ENCODE results near the gene RAB26.

GRCh38 chr16:2148714-2149629 lies 547 bp downstream of the RAB26 start:
- 0 out of 2 replicates have a peak, but pooled peaks have one; percentile 50 for TF ChIP-seq CTCF (tag by site-specific recombination; IDR thresholded peaks at IDR 0.05)
- TF ChIP-seq ZNF23 (tag by site-specific recombination; IDR thresholded peaks at IDR 0.05; ENCODE audit: borderline replicate concordance) = no peak
- no peak for TF ChIP-seq ZNF792 (tag by site-specific recombination; IDR thresholded peaks at IDR 0.05)
- no peak for TF ChIP-seq ZNF274 (IDR thresholded peaks at IDR 0.05; ENCODE audit: low read length)
- TF ChIP-seq ZNF274 (tag by site-specific recombination; IDR thresholded peaks at IDR 0.05; ENCODE audit: borderline replicate concordance) = no peak
- TF ChIP-seq TRIM28 (IDR thresholded peaks at IDR 0.05; ENCODE audit: borderline replicate concordance, low read length) = no peak
- 0 out of 2 replicates have a peak, but pooled peaks have one; percentile 16 for TF ChIP-seq ZNF660 (tag by site-specific recombination; IDR thresholded peaks at IDR 0.05)
- peak; percentile 80 for TF ChIP-seq PATZ1 (tag by site-specific recombination; IDR thresholded peaks at IDR 0.05)
- TF ChIP-seq ZBTB49 (tag by site-specific recombination; IDR thresholded peaks at IDR 0.05; ENCODE audit: low read depth) = no peak
- TF ChIP-seq ZNF114 (tag by site-specific recombination; IDR thresholded peaks at IDR 0.05) = no peak
- TF ChIP-seq, protein P1, sequence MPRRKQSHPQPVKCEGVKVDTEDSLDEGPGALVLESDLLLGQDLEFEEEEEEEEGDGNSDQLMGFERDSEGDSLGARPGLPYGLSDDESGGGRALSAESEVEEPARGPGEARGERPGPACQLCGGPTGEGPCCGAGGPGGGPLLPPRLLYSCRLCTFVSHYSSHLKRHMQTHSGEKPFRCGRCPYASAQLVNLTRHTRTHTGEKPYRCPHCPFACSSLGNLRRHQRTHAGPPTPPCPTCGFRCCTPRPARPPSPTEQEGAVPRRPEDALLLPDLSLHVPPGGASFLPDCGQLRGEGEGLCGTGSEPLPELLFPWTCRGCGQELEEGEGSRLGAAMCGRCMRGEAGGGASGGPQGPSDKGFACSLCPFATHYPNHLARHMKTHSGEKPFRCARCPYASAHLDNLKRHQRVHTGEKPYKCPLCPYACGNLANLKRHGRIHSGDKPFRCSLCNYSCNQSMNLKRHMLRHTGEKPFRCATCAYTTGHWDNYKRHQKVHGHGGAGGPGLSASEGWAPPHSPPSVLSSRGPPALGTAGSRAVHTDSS (tag by site-specific recombination; IDR thresholded peaks at IDR 0.05) = no peak
- no peak for TF ChIP-seq ZNF174 (tag by site-specific recombination; IDR thresholded peaks at IDR 0.05)
- no peak for TF ChIP-seq YY1 (tag by site-specific recombination; IDR thresholded peaks at IDR 0.05)
- no peak for TF ChIP-seq ZSCAN23 (tag by site-specific recombination; IDR thresholded peaks at IDR 0.05)

Data from HEK293 (cell line).